Small intestine (tissue), 7 donors: ENCODE data around the gene PKLR. TPM values are rescaled to one million over a fixed set of nuclear protein-coding genes. Genes with fewer than 3 reads are reported as not detected.

Experiments
- DNase-seq, 2 donors: peaks; one replicate each; pipeline versions ENCODE4 v3.0.0 to v3.0.0-alpha.2; 2013
- FAIRE-seq: peaks from 2 replicates; lab custom pipeline; 2012; peaks lifted over from hg19 to GRCh38; lab: Jason Lieb, UNC
- H3K27ac ChIP-seq, 3 donors: one replicate each; pipeline ENCODE4 v1.5.1; 2013; ENCODE audit warnings: low read length in 2 of 3, mild to moderate bottlenecking in 2 of 3, control low read depth in 1 of 3, inconsistent platforms in 1 of 3, low read depth in 1 of 3, moderate library complexity in 1 of 3
- H3K27me3 ChIP-seq, 3 donors: one replicate each; pipeline ENCODE4 v1.6.1; 2013; ENCODE audit warnings: low read length in 3 of 3, inconsistent platforms in 1 of 3; ENCODE audit not compliant: control insufficient read depth in 3 of 3, insufficient read depth in 3 of 3
- H3K36me3 ChIP-seq, 3 donors: one replicate each; pipeline ENCODE4 v1.6.1; 2013; ENCODE audit warnings: low read length in 3 of 3, inconsistent platforms in 1 of 3, low read depth in 1 of 3, mild to moderate bottlenecking in 1 of 3, moderate library complexity in 1 of 3; ENCODE audit not compliant: control insufficient read depth in 3 of 3, insufficient read depth in 2 of 3
- H3K4me1 ChIP-seq, 3 donors: one replicate each; pipeline ENCODE4 v1.6.1; 2013; ENCODE audit warnings: low read length in 2 of 3, inconsistent platforms in 1 of 3, low read depth in 1 of 3, mild to moderate bottlenecking in 1 of 3, moderate library complexity in 1 of 3; ENCODE audit not compliant: control insufficient read depth in 3 of 3, insufficient read depth in 2 of 3
- H3K4me3 ChIP-seq, 3 donors: one replicate each; pipeline ENCODE4 v1.5.1; 2013; ENCODE audit warnings: low read length in 3 of 3, control low read depth in 1 of 3, inconsistent platforms in 1 of 3, low read depth in 1 of 3, mild to moderate bottlenecking in 1 of 3, moderate library complexity in 1 of 3
- H3K9me3 ChIP-seq, 2 donors: one replicate each; pipeline ENCODE4 v1.6.1; 2013; ENCODE audit warnings: low read depth in 1 of 2, low read length in 1 of 2; ENCODE audit not compliant: control insufficient read depth in 2 of 2, insufficient read depth in 1 of 2
- WGBS, 3 donors: extraction: QIAGEN DNeasy Blood & Tissue Kit; methylation state at CpG; one replicate each; pipeline ENCODE4 v1.1.7; 2013; 5-methylcytosine and 5-hydroxymethylcytosine counted together
- polyA plus RNA-seq, 4 donors: library from polyadenylated mRNA; stranded (reverse) in 3 of 4; unstranded in 1 of 4; fragments of 200-250 nt in 3 of 4; fragments of 120-200 nt in 1 of 4; gene quantifications; one replicate each; pipeline versions ENCODE4 v1.2.1 to v1.2.3, GENCODE V29; 2013
- donor health status: healthy with polysubstance abuse.
- donor health status: control.
- donor health status: control.
- donor health status: Bipolar disorder and iron deficiency.
- donor health status: healthy.

The PKLR gene
- polyA plus RNA-seq, 4 donors, result 3.8 to 69.0 (median 7.4) TPM

- H3K4me1 ChIP-seq, result peaks cover 0 to 12% (median 9%) of the 10 kb centered on the region in 3 donors
- FAIRE-seq (no peak), DNase-seq (no peak)
- peaks cover 15 to 61% (median 18%) of the 10 kb centered on the region in 3 donors for H3K36me3 ChIP-seq
- H3K27me3 ChIP-seq, result no peaks in the 10 kb centered on the region
- no peak overlapping the region for H3K4me3 ChIP-seq
- 87 to 89% (median 89%) methylated on average over 11 of the region's 11 CpGs for WGBS, 3 donors
- no peaks in the 10 kb centered on the region for H3K9me3 ChIP-seq
- H3K27ac ChIP-seq, result peak overlapping the region in 1 of 3 donors; percentile 8
Observed at GRCh38 chr1:155263067-155263466, 38.2 kb downstream of the PKLR start.

GRCh38 chr1:155261852-155262673, 39.2 kb downstream of the PKLR start, which contains the start of gene SCAMP3:
SCAMP3 (minus strand) TSS chr1:155262360; CDS start chr1:155262151, 209 bp downstream.
- H3K4me1 ChIP-seq, result peaks cover 0 to 12% (median 9%) of the 10 kb centered on the region in 3 donors
- H3K9me3 ChIP-seq, result no peaks in the 10 kb centered on the region
- 0 to 1% (median 1%) methylated on average over 43 to 47 of the region's 47 CpGs for WGBS, 3 donors
- H3K36me3 ChIP-seq, result peaks cover 10 to 58% (median 12%) of the 10 kb centered on the region in 3 donors
- H3K27ac ChIP-seq, result peak within 1 kb of the TSS; percentile 69 to 81 (median 70)
- H3K27me3 ChIP-seq, result no peaks in the 10 kb centered on the region
- FAIRE-seq (no peak), DNase-seq (peak; percentile 98 to 99)
- H3K4me3 ChIP-seq, result peak within 1 kb of the TSS; percentile 59 to 76 (median 75)

- FAIRE-seq (no peak), DNase-seq (no peak)
- WGBS, 3 donors, result 0 to 1% (median 0%) methylated on average over 9 of the region's 9 CpGs
- no peaks in the 10 kb centered on the region for H3K27me3 ChIP-seq
- peaks cover 9 to 58% (median 10%) of the 10 kb centered on the region in 3 donors for H3K36me3 ChIP-seq
- H3K9me3 ChIP-seq, result no peaks in the 10 kb centered on the region
- peaks cover 0 to 12% (median 9%) of the 10 kb centered on the region in 3 donors for H3K4me1 ChIP-seq
- peak overlapping the region; percentile 69 to 81 (median 70) for H3K27ac ChIP-seq
- H3K4me3 ChIP-seq, result peak overlapping the region; percentile 59 to 76 (median 75)
Observed at GRCh38 chr1:155261493-155261851, 39.8 kb downstream of the PKLR start.

GRCh38 chr1:155260276-155260675, 41.0 kb downstream of the PKLR start:
- no peak for DNase-seq
- 91 to 94% (median 93%) methylated on average over 5 of the region's 5 CpGs for WGBS, 3 donors

GRCh38 chr1:155256058-155256852, 45.0 kb downstream of the PKLR start:
- Histone ChIP-seq H3K36me3 (peaks cover 0 to 39% (median 7%) of the 10 kb centered on the region in 3 donors), H3K4me3 (peak overlapping the region in 2 of 3 donors; percentile 71 to 74), H3K27me3 (no peaks in the 10 kb centered on the region), H3K27ac (peak overlapping the region; percentile 95 to 99 (median 96)), H3K4me1 (peaks cover 0 to 24% (median 12%) of the 10 kb centered on the region in 3 donors), H3K9me3 (no peaks in the 10 kb centered on the region)
- DNase-seq (no peak), FAIRE-seq (no peak)
- WGBS, 3 donors, result 72 to 75% (median 73%) methylated on average over 18 to 20 of the region's 20 CpGs

More at GRCh38 chr1:155260276-155260675, 41.0 kb downstream of the PKLR start:
- no peak overlapping the region for H3K27ac ChIP-seq
- H3K4me1 ChIP-seq, result peaks cover 0 to 18% (median 9%) of the 10 kb centered on the region in 3 donors
- no peaks in the 10 kb centered on the region for H3K27me3 ChIP-seq
- no peak for FAIRE-seq
- no peak overlapping the region for H3K4me3 ChIP-seq
- H3K9me3 ChIP-seq, result no peaks in the 10 kb centered on the region
- peaks cover 9 to 58% (median 9%) of the 10 kb centered on the region in 3 donors for H3K36me3 ChIP-seq

- peak within 1 kb of the TSS; percentile 95 to 99 (median 96) for H3K27ac ChIP-seq
- H3K9me3 ChIP-seq, result no peaks in the 10 kb centered on the region
- DNase-seq (peak; percentile 85 to 95), FAIRE-seq (no peak)
- H3K4me3 ChIP-seq, result peak within 1 kb of the TSS; percentile 71 to 83 (median 74)
- H3K27me3 ChIP-seq, result no peaks in the 10 kb centered on the region
- peaks cover 0 to 20% (median 8%) of the 10 kb centered on the region in 3 donors for H3K4me1 ChIP-seq
- peaks cover 0 to 37% (median 7%) of the 10 kb centered on the region in 3 donors for H3K36me3 ChIP-seq
- WGBS, 3 donors, result 0 to 3% (median 2%) methylated on average over 36 to 54 of the region's 54 CpGs
Observed at GRCh38 chr1:155255243-155256007, 45.8 kb downstream of the PKLR start, which contains the start of gene ENTREP3. ENTREP3 (minus strand) TSS chr1:155255483; CDS start chr1:155254877, 606 bp downstream.

- Histone ChIP-seq H3K4me1 (peaks cover 0 to 23% (median 8%) of the 10 kb centered on the region in 3 donors), H3K9me3 (no peaks in the 10 kb centered on the region), H3K4me3 (peak overlapping the region; percentile 71 to 83 (median 74)), H3K36me3 (peaks cover 0 to 36% (median 7%) of the 10 kb centered on the region in 3 donors), H3K27me3 (no peaks in the 10 kb centered on the region), H3K27ac (peak overlapping the region; percentile 95 to 99 (median 96))
- peak in 1 of 2 donors; percentile 38 for DNase-seq
- WGBS, 3 donors, result 3 to 9% (median 3%) methylated on average over 23 to 35 of the region's 35 CpGs
- FAIRE-seq, result no peak
Observed at GRCh38 chr1:155254714-155255242, 46.5 kb downstream of the PKLR start.
